AG08396 (cell line): ENCODE data around the gene REV3L.
A peak's percentile ranks its signal among the peaks of the same experiment; 100 is the strongest.

Source experiments
- DNase-seq: peaks from one replicate; pipeline ENCODE4 v3.0.0; 2012; ENCODE audit warnings: low spot score, mixed read lengths

REV3L gene

GRCh38 chr6:111469543-111469942 is 13.5 kb downstream of the REV3L start:
- no peak for DNase-seq

DNA sequence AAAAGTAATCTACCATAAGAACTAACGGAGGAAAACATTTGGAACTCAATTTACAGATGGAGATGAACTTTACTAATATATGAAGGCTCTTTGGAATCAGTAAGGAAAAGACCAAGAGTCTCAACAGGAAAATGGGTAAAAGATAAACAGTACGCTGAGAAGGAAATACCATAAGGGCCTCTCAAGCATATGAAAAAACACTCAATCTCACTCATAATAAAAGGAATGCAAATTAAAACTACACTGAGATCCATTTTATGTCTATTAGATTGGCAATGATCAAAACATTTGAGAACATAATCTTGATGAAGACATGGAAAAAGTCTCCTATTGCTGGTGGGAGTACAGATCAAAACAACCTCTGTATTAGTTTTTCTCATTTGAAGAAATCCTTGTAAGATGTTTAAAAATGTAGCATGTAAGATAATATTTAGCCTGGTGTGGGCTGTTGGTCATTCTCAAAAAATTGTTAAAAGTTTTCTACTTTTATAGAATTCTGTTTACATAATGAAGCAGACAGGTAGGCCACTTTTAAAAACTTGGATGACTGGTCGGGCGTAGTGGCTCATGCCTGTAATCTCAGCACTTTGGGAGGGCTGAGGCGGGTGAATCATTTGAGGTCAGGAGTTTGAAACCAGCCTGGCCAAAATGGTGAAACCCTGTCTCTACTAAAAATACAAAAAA is 14.5 kb downstream of the REV3L start:
- no peak for DNase-seq

GRCh38 chr6:111464184-111464583 is 18.8 kb downstream of the REV3L start:
- no peak for DNase-seq

GRCh38 chr6:111462770-111463391 is 20.1 kb downstream of the REV3L start:
- DNase-seq, result no peak

GRCh38 chr6:111461860-111462259 is 21.2 kb downstream of the REV3L start:
- DNase-seq, result no peak

- no peak for DNase-seq
Measured at GRCh38 chr6:111458670-111459232, 24.3 kb downstream of the REV3L start.

- DNase-seq, result no peak
Measured at GRCh38 chr6:111456208-111456607, 26.8 kb downstream of the REV3L start.

DNA sequence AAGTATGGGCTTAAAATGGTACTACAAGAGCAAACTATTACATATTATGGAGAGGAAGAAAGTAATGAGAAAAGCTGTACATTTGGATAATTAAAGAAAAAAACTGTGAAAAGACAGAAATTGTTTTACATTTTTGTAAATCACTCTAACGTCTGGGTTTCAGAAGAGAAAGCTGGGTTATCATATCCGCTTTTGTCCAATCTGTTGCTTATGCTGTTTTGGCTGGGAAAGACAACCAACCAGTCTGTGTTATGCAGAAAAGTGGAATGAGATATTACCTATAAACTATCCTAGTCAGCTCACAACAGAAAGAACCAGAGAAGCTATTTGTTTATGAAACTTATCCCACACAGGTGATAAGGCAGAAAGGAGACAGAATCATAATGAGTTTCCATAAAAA is 32.4 kb downstream of the REV3L start:
- DNase-seq, result no peak

DNA sequence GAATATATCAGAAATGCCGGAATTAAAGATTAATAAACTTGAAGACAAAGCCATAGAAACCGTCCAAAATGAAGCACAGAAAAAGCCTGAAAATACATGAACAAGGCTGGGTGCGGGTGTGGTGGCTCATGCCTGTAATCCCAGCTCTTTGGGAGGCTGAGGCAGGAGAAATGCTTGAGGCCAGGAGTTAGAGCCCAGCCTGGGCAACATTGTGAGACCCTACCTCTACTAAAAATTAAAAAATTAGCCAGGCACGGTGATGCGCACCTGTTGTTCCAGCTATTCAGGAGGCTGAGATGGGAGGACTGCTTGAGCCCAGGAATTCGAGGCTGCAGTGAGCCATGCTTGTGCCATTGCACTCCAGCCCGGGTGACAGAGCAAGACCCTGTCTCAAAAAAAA is 32.9 kb downstream of the REV3L start:
- no peak for DNase-seq

- DNase-seq, result no peak
Measured at GRCh38 chr6:111449129-111449528, 33.9 kb downstream of the REV3L start.

GRCh38 chr6:111447051-111447450 is 36.0 kb downstream of the REV3L start:
- no peak for DNase-seq

DNA sequence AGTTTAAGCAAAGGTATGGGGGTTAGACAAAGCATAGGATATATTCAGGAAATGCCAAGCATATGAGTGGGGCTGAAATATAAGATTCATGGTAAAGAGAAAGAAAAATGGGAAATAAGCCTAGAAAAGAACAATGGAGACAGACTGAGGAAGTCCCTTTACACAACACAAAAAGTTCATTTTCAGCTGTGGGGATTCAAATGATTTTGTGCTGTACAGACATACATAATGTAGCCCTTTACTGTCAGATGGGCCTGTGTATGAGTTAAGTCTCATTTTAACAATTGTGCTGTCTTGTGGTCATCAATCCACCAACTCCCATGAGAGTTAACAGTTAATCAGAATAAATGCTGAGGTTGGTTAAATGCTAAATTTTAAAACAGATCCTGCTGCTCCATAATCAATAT is 37.2 kb downstream of the REV3L start:
- no peak for DNase-seq

DNA sequence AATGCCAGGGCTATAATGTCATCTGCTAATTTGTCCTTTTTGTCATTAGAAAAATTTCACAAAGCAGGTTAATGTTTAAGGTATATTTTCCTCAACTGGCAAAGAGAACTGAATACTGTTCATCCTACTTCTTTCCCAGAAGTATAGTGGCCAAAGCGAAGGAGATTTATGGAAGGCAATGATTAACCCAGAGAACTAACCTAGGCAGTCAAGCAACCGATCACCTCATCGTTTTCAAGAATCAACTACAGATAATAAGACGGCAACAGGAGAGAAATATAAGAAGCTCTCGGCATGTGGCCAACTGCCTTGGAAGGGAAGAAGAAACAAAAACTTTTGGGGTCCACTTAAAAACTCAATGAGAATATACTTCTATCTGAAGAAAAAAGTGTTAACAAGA is 38.2 kb downstream of the REV3L start:
- DNase-seq, result no peak

DNA sequence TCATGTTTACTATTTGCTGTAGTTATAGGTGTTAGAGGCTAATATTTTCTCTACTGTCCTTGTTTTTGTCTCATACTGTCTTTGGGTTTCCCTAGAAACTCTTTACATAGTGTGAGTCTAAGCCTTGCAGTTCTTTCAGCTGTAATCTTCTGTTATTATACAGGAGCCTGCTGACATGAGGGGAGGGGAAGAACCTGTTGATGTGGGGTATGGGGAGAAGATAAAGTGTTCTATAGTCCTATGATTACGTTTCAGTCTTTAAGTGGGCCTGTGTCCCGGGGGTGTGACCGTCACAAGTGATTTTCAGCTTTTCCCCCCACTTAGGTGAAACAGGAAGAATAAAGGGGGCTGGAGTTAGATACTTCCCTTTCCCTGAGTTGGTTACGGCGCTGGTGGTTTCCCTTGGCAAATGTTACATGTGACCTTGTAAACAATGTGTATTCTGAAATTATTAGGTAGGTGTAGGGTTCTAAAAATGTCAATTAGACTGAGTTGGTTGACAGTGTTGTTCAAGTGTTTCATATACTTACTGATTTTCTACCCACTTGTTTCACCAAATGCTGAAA is 41.3 kb downstream of the REV3L start:
- no peak for DNase-seq

DNA sequence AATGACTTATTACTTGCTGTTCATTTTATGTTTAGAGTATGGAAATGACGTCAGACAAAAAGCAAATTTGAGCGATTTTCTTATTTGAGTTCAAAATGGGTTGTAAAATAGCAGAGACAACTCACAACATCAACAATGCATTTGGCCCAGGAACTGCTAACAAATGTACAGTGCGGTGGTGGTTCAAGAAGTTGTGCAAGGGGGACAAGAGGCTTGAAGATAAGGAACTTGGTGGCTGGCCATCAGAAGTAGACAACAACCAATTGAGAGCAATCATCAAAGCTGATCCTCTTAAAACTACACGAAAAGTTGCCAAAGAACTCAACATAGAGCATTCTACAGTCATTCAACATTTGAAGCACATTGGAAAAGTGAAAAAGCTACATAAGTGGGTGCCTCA is 43.8 kb downstream of the REV3L start:
- no peak for DNase-seq

GRCh38 chr6:111437573-111437972 is 45.4 kb downstream of the REV3L start:
- DNase-seq, result no peak

GRCh38 chr6:111432511-111432910 is 50.5 kb downstream of the REV3L start:
- DNase-seq, result no peak

GRCh38 chr6:111430605-111431376 is 52.2 kb downstream of the REV3L start:
- DNase-seq, result no peak

- DNase-seq, result no peak
Measured at GRCh38 chr6:111429571-111429970, 53.4 kb downstream of the REV3L start.

- DNase-seq, result no peak
Measured at GRCh38 chr6:111428811-111429210, 54.2 kb downstream of the REV3L start.

DNA sequence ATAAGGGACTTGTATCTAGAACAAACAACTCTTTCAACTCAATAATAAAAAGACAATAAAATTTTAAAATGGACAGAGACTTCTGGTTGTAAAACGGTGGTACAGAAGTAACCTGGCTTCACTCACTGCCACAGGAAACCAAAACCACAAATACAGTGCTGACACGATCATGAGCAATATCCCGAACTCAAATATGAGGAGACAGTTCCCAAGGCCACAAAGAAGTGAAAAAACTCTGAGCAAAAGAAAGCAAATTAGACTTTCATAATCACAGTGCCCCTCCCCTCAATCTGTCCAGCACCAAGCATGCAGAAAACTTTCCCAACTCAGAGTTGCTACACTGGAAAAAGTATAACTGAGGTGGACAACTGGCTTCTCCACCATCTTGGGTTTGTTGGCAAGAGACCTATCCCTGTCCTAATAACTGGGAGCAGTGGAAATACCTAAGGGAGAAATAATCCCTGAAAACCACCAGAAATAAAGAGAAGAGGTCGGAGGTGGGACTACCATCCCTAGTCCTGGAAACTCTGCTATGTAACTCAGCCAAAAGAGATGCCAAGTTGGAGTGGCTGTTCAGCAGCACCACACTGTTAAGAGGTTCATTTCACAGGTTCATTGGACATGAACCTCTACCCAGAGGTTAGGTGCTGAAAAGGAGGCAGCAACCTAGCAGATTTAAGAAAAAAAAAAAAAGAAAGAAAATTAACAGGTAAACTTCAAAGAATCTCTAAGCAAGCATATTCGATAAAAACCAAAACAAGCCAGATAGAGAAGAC is 55.5 kb downstream of the REV3L start:
- DNase-seq, result peak; percentile 68
